ENCODE measurements around the gene TMEM132D. TPM values are rescaled to one million over a fixed set of nuclear protein-coding genes. Genes with fewer than 3 reads are reported as not detected.

Gene TMEM132D
- total RNA-seq, 2 experiments from 2014 or later = not detected

DNA sequence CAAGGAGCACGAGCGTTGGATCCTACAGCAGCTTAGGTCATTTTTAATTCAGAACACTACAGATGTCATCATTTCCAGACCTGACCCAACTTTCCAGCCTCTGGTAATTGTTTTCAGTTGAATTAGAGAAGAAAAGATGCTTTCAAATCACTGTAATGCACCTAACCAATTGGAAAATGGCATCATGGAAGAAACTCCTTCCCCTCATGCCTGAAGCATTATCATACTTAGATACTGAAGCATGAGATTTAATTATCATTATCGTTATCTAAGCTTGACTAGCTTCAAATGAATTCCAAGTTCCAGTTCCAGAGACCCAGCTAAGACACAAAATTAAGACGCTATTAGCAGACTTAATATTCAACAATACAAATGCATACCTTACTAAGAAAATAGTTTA is 299.3 kb downstream of the TMEM132D start:
- BruUV-seq (replicated peaks) = no TSS peak
- Histone ChIP-seq H3K79me2 (ENCODE audit: insufficient read depth, low read depth, low read length) (no peaks in the 10 kb centered on the region), H3K9me3 (ENCODE audit: low read length) (no peaks in the 10 kb centered on the region), H2AFZ (ENCODE audit: low read length) (no peak overlapping the region), H3K9me2 (ENCODE audit: insufficient read depth, low read length) (no peaks in the 10 kb centered on the region), H4K20me1 (ENCODE audit: insufficient read depth, low read length) (no peaks in the 10 kb centered on the region), H3K36me3 (ENCODE audit: insufficient read depth, low read length) (no peaks in the 10 kb centered on the region), H3K4me1 (ENCODE audit: insufficient read depth, low read length, poor library complexity, severe bottlenecking) (no peaks in the 10 kb centered on the region), H3K4me3 (ENCODE audit: low read depth, low read length, poor library complexity, severe bottlenecking) (no peak overlapping the region), H3K27ac (ENCODE audit: low read depth, low read length, poor library complexity, severe bottlenecking) (no peak overlapping the region), H3K4me2 (ENCODE audit: low read length) (no peak overlapping the region)
- ChIA-PET CTCF (ENCODE audit: unreplicated experiment) (no interaction called here), POLR2A (no interaction called here)
- TF ChIP-seq, protein P1, sequence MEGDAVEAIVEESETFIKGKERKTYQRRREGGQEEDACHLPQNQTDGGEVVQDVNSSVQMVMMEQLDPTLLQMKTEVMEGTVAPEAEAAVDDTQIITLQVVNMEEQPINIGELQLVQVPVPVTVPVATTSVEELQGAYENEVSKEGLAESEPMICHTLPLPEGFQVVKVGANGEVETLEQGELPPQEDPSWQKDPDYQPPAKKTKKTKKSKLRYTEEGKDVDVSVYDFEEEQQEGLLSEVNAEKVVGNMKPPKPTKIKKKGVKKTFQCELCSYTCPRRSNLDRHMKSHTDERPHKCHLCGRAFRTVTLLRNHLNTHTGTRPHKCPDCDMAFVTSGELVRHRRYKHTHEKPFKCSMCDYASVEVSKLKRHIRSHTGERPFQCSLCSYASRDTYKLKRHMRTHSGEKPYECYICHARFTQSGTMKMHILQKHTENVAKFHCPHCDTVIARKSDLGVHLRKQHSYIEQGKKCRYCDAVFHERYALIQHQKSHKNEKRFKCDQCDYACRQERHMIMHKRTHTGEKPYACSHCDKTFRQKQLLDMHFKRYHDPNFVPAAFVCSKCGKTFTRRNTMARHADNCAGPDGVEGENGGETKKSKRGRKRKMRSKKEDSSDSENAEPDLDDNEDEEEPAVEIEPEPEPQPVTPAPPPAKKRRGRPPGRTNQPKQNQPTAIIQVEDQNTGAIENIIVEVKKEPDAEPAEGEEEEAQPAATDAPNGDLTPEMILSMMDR (conservative IDR thresholded peaks at IDR 0.05; ENCODE audit: low read length) = no peak
- no peak for TF ChIP-seq EZH2phosphoT487 (IDR thresholded peaks at IDR 0.05; ENCODE audit: borderline replicate concordance, low read depth, low read length)
- DNase-seq (ENCODE audit: low spot score) = no peak
- intact Hi-C loops (cut with micrococcal nuclease; ENCODE audit: unreplicated experiment) = no loop called here

GRCh38 chr12:129599406-129599805 is 304.4 kb downstream of the TMEM132D start:
- no peaks in the 10 kb centered on the region for H3K36me3 ChIP-seq (ENCODE audit: insufficient read depth, low read length)
- H4K20me1 ChIP-seq (ENCODE audit: insufficient read depth, low read length) = no peaks in the 10 kb centered on the region
- no peaks in the 10 kb centered on the region for H3K9me2 ChIP-seq (ENCODE audit: insufficient read depth, low read length)
- DNase-seq (ENCODE audit: low spot score) = no peak
- H3K9me3 ChIP-seq (ENCODE audit: low read length) = no peaks in the 10 kb centered on the region
- ChIA-PET CTCF (ENCODE audit: unreplicated experiment) (no interaction called here), POLR2A (no interaction called here)
- H3K79me2 ChIP-seq (ENCODE audit: insufficient read depth, low read depth, low read length) = no peaks in the 10 kb centered on the region
- TF ChIP-seq, protein P1 (conservative IDR thresholded peaks at IDR 0.05; ENCODE audit: low read length) = no peak
- TF ChIP-seq EZH2phosphoT487 (IDR thresholded peaks at IDR 0.05; ENCODE audit: borderline replicate concordance, low read depth, low read length) = no peak
- no peak overlapping the region for H3K27ac ChIP-seq (ENCODE audit: low read depth, low read length, poor library complexity, severe bottlenecking)
- H3K4me1 ChIP-seq (ENCODE audit: insufficient read depth, low read length, poor library complexity, severe bottlenecking) = no peaks in the 10 kb centered on the region
- no peak overlapping the region for H3K4me3 ChIP-seq (ENCODE audit: low read depth, low read length, poor library complexity, severe bottlenecking)
- BruUV-seq (replicated peaks) = no TSS peak
- no peak overlapping the region for H2AFZ ChIP-seq (ENCODE audit: low read length)
- intact Hi-C loops (cut with micrococcal nuclease; ENCODE audit: unreplicated experiment) = no loop called here
- H3K4me2 ChIP-seq (ENCODE audit: low read length) = no peak overlapping the region

DNA sequence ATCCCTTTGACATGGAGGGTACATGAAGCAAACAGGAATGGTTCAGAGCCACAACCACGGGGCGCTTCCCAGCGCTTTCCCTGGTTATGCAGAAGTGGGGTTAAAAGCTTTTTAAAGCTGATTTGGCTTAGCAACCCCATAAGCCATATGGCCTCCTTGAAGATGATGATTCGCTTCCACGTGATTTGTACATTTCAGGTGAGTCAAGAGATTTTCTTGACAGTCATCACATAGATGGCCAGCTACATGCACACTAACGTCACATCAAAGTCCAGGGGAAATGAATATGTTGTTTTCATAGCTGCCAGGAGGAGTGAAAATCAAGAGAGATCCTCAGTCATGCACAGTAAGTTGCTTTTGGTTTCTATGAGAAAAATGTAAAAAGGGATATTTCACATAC is 309.7 kb downstream of the TMEM132D start:
- no TSS peak for BruUV-seq (replicated peaks)
- no peaks in the 10 kb centered on the region for H3K9me2 ChIP-seq (ENCODE audit: insufficient read depth, low read length)
- H3K79me2 ChIP-seq (ENCODE audit: insufficient read depth, low read depth, low read length) = no peaks in the 10 kb centered on the region
- no peak overlapping the region for H3K4me3 ChIP-seq (ENCODE audit: low read depth, low read length, poor library complexity, severe bottlenecking)
- H4K20me1 ChIP-seq (ENCODE audit: insufficient read depth, low read length) = no peaks in the 10 kb centered on the region
- H3K4me1 ChIP-seq (ENCODE audit: insufficient read depth, low read length, poor library complexity, severe bottlenecking) = no peaks in the 10 kb centered on the region
- POLR2A ChIA-PET = no interaction called here
- no peaks in the 10 kb centered on the region for H3K9me3 ChIP-seq (ENCODE audit: low read length)
- TF ChIP-seq, protein P1 (conservative IDR thresholded peaks at IDR 0.05; ENCODE audit: low read length) = no peak
- TF ChIP-seq EZH2phosphoT487 (IDR thresholded peaks at IDR 0.05; ENCODE audit: borderline replicate concordance, low read depth, low read length) = no peak
- H2AFZ ChIP-seq (ENCODE audit: low read length) = no peak overlapping the region
- no peaks in the 10 kb centered on the region for H3K36me3 ChIP-seq (ENCODE audit: insufficient read depth, low read length)
- intact Hi-C loops (cut with micrococcal nuclease; ENCODE audit: unreplicated experiment) = no loop called here
- no peak overlapping the region for H3K27ac ChIP-seq (ENCODE audit: low read depth, low read length, poor library complexity, severe bottlenecking)
- CTCF ChIA-PET (ENCODE audit: unreplicated experiment) = no interaction called here
- H3K4me2 ChIP-seq (ENCODE audit: low read length) = no peak overlapping the region
- no peak for DNase-seq (ENCODE audit: low spot score)

All from OCI-LY7 (cell line).